NCI-H1694 treated with DMSO at 0.1 percent for 48 hours (cell line): ENCODE measurements around the gene COL4A4.

Experiments
- DNase-seq: peaks from one replicate; lab custom pipeline; 2025; lab: John Stamatoyannopoulos, UW

Gene COL4A4

GRCh38 chr2:227161947-227162346, 2.1 kb downstream of the COL4A4 start:
- no peak for DNase-seq

- no peak for DNase-seq
Observed at GRCh38 chr2:227160164-227160563, 3.8 kb downstream of the COL4A4 start.

GRCh38 chr2:227154986-227155774, 8.8 kb downstream of the COL4A4 start:
- DNase-seq = no peak

- DNase-seq = no peak
Observed at GRCh38 chr2:227153758-227154486, 10.1 kb downstream of the COL4A4 start.

- no peak for DNase-seq
Observed at GRCh38 chr2:227153307-227153706, 10.7 kb downstream of the COL4A4 start.

- no peak for DNase-seq
Observed at GRCh38 chr2:227152093-227152766, 11.8 kb downstream of the COL4A4 start.

- DNase-seq = no peak
Observed at GRCh38 chr2:227150222-227150936, 13.6 kb downstream of the COL4A4 start.

GRCh38 chr2:227148106-227148505, 15.9 kb downstream of the COL4A4 start:
- DNase-seq = no peak

- DNase-seq = no peak
Observed at GRCh38 chr2:227147023-227147422, 17.0 kb downstream of the COL4A4 start.

- DNase-seq = no peak
Observed at GRCh38 chr2:227146456-227146855, 17.5 kb downstream of the COL4A4 start.

GRCh38 chr2:227143895-227144294, 20.1 kb downstream of the COL4A4 start:
- no peak for DNase-seq

GRCh38 chr2:227141301-227141700, 22.7 kb downstream of the COL4A4 start:
- DNase-seq = no peak

GRCh38 chr2:227134591-227134990, 29.4 kb downstream of the COL4A4 start:
- no peak for DNase-seq

GRCh38 chr2:227132986-227133385, 31.0 kb downstream of the COL4A4 start:
- no peak for DNase-seq

GRCh38 chr2:227130636-227131035, 33.4 kb downstream of the COL4A4 start:
- no peak for DNase-seq

- DNase-seq = no peak
Observed at GRCh38 chr2:227127201-227127600, 36.8 kb downstream of the COL4A4 start.

GRCh38 chr2:227125506-227125905, 38.5 kb downstream of the COL4A4 start:
- no peak for DNase-seq

GRCh38 chr2:227124811-227125210, 39.2 kb downstream of the COL4A4 start:
- DNase-seq = no peak

GRCh38 chr2:227123697-227124096, 40.3 kb downstream of the COL4A4 start:
- DNase-seq = no peak

GRCh38 chr2:227118353-227118752, 45.7 kb downstream of the COL4A4 start:
- no peak for DNase-seq

- no peak for DNase-seq
Observed at GRCh38 chr2:227117852-227118251, 46.2 kb downstream of the COL4A4 start.

- DNase-seq = no peak
Observed at GRCh38 chr2:227117027-227117426, 47.0 kb downstream of the COL4A4 start.
